ENCODE measurements around the gene CACNA1G.

The CACNA1G gene

DNA sequence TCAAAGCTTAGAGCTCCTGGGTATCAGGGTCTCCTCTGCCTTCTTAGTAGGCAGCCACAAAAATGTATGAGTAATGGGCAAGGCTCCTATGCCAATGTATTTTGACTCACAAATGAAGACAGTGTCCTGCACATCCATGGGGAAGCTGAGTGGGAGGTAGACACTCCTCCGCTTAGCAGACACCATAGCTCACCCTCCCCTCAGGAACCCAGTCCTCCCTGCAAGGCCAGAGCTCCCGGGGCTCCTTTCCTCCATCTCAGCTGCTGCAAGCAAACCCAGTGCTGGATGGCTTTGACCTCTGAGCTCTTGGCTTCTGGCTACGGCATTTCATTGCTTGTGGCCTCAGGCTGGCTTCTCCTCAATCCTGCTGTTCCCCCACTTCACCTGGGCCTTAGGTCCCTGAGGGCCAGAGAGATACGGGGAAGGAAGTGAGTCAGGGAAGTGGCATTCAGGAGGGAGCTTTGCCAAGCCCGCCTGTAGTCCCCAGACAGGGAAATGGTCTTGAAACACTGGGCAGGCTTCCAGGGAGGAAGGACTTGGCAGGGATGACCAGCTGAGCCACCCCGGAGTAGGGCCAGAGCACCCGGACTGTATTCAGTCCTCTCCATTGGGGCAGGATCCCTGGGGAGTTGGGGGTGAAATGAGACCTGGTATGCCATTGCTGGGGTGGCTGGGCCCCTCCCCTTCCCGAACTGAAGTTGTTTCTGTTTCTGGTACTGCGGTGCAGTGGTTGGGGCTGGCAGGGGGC, 78.6 kb downstream of the CACNA1G start:
- DNase-seq (ENCODE audit: extremely low spot score, insufficient read length, low read depth), result no peak

DNA sequence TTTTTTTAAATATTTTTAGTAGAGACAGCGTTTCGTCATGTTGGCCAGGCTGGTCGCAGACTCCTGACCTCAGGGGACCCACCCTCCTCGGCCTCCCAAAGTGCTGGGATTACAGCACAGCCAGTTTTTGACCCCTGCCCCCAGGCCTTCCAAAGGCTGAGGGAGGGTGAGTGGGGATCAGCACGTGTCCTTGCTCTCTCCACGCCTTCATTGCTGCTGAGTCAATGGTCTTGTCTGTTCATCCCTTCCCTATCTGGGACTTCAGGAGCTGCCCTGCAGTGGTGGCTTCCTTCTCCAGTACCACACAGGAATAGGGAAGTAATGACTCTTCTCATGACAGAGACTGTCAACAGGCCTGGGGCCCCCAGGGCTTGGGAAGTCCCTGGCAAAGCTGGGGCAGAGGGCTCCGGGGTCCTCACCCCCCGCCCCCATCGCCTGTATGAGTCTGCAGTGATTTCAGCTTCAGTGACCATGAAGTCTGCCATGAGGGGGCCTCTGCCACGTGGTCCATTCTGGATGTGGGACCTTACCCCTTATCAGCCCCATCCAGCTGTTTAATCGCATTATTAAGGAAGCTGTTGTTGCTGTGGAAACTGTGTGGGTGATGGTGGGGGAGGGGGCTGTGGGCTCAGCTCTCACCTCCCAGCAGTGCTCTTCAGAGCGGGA, 80.3 kb downstream of the CACNA1G start:
- no peak for FAIRE-seq
- DNase-seq (ENCODE audit: extremely low spot score, insufficient read length, low read depth), result no peak

More for the DNA sequence above, 78.6 kb downstream of the CACNA1G start:
- FAIRE-seq, result no peak

DNA sequence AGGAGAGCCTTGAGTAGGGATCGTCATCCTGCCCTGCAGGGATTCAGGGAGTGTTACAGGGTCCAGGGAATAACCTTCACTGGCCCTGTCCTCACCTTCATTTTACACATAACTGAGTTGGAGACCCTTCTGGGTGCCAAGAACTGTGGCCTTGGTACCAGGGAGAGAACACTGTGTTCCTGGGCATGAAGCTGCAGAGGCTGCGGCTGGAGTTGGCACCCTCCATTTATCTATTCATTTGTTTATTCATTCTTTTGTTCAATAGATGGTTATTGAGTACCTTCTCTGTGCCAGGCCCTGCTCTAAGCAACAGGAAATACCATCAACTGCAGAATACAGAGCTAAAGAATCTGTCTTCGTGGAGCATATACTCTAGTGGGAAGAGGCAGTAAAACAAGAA, 80.8 kb downstream of the CACNA1G start:
- no peak for DNase-seq (ENCODE audit: extremely low spot score, insufficient read length, low read depth)
- FAIRE-seq, result no peak

DNA sequence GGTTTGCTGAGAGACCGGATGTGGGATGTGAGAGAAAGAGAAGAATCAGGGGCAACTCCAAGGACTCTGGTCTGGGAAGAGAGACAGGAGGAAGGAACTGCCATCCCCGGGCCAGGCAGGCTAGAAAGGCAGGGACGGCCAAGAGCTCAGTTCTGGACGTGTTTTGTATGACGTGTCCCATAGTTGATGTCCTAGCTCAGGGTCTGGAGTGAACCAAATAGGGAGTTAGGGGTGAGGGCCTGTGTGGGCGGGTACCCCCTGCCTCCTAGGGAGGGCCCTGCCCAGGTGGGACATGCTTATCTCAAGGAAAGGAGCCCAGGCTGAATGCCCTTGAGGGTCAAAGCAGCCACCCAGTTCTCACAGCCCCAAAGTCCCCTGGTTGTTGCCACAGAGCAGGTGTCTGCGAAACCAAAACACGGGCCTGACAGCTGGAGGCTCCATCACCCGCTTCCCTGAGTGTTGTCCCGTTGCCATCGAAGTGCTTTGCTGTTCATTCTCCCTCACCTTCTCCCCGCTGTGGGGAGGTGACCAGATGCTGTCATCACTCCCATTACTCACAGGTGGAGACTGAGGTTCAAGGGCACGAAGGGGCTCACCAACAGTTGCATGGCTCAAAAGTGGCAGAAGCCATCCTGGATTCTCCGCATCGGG, 81.7 kb downstream of the CACNA1G start:
- FAIRE-seq (no peak), DNase-seq (ENCODE audit: extremely low spot score, insufficient read length, low read depth) (no peak)

- no peak for DNase-seq (ENCODE audit: extremely low spot score, insufficient read length, low read depth)
- no peak for FAIRE-seq
Observed at GRCh38 chr17:50642722-50643656, 82.5 kb downstream of the CACNA1G start.

- no peak for DNase-seq (ENCODE audit: extremely low spot score, insufficient read length, low read depth)
- no peak for FAIRE-seq
Observed at GRCh38 chr17:50645748-50646682, 85.5 kb downstream of the CACNA1G start.

DNA sequence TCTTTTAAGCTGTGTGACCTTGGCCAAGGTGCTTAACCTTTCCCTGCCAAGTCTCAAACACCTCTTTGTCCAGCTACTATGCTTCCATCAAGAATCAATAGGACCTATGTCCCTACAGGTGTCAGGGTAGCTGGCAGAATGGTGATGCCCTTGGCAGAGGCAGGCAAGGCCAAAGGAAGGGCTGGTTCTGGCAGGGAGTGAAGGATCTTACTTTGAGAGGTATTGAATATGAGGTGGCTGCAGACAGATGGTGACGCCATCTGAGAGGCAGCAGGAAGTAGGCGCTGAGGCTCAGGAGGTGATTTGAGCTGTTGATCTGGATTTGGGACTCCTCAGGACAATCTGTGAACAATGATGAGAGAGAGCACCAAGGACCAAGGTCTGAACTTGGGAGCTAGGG, 86.7 kb downstream of the CACNA1G start:
- FAIRE-seq (no peak), DNase-seq (ENCODE audit: extremely low spot score, insufficient read length, low read depth) (no peak)

DNA sequence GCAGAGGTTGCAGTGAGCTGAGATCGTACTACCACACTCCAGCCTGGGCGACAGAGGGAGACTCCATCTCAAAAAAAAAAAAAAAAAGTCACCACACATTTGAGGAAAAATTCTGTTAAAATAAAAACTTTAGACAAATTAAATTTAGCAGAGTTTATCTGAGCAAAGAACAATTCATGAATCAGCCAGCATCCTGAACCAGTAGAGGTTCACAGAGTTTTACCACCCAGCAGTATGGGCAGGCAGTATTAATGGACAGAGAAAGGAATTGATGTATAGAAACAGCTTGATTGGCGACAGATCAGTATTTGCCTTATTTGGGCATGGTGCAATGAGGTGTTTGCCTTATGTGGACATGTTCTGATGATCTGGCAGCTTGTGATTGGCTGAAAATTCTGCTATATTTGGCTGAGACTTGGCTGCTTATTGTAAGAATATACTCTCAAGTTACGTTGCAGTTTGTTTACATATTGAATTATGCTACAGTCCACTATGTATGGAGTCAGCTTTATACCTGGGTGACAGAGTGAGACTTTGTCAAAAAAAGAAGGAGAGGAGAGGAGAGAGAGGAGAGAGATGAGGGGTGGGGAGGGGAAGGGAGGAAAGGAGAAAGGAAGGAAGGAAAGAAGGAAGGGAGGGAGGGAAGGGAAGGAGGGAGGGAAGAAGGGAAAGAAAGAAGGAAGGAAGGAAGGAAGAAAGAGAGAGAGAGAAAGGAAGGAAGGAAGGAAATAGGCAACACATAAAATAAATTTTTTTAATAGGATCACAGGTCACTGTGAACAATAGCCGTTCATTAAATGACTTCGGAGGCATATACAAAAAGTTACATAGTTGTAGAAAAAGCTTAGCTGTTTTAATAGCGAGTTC, 88.8 kb downstream of the CACNA1G start:
- DNase-seq (ENCODE audit: extremely low spot score, insufficient read length, low read depth) (no peak), FAIRE-seq (no peak)

- DNase-seq (ENCODE audit: extremely low spot score, insufficient read length, low read depth) (no peak), FAIRE-seq (no peak)
Observed at GRCh38 chr17:50651661-50652060, 91.1 kb downstream of the CACNA1G start.

- DNase-seq (ENCODE audit: extremely low spot score, insufficient read length, low read depth) (no peak), FAIRE-seq (no peak)
Observed at GRCh38 chr17:50653738-50654137, 93.2 kb downstream of the CACNA1G start.

DNA sequence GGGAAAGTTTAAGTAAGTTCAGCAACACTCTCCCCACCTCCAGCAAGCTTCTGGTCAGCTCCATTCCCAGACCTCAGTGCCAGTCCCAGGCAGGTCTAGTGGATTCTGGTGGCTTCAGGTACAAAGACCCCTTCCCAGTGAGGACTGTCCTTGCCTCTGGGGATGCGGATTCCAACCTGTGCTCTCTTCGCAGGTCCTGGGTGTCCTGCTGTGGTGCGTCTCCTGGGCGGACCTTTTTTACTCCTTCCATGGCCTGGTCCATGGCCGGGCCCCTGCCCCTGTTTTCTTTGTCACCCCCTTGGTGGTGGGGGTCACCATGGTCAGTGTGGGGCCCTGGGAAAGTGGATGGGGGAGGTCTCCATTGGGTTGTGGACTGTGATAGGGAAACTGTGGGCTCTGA, 96.0 kb downstream of the CACNA1G start:
- no peak for FAIRE-seq
- no peak for DNase-seq (ENCODE audit: extremely low spot score, insufficient read length, low read depth)

GRCh38 chr17:50657054-50657453, 96.5 kb downstream of the CACNA1G start:
- no peak for FAIRE-seq
- no peak for DNase-seq (ENCODE audit: extremely low spot score, insufficient read length, low read depth)

GRCh38 chr17:50657627-50658026, 97.1 kb downstream of the CACNA1G start:
- DNase-seq (ENCODE audit: extremely low spot score, insufficient read length, low read depth) (no peak), FAIRE-seq (no peak)

GRCh38 chr17:50658616-50659015, 98.1 kb downstream of the CACNA1G start:
- DNase-seq (ENCODE audit: extremely low spot score, insufficient read length, low read depth), result no peak
- FAIRE-seq, result no peak

DNA sequence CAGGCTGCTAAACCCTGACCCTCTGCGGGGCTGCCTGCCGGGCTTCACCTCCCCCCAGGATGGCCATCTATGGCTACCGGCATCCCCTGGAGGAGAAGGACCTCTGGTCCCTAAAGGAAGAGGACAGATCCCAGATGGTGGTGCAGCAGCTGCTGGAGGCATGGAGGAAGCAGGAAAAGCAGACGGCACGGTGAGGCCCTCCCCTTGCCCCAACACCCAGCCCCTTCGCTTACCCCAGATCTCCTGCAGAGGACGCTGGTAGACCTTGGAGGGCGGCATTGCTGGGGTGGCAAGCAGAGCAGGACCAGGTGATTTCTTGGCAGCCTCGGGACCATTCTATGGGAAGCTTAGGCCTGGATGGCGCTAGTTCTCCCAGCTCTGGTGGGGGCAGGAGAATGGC, 98.7 kb downstream of the CACNA1G start:
- no peak for DNase-seq (ENCODE audit: extremely low spot score, insufficient read length, low read depth)
- no peak for FAIRE-seq

GRCh38 chr17:50660042-50660886, 99.7 kb downstream of the CACNA1G start:
- no peak for DNase-seq (ENCODE audit: extremely low spot score, insufficient read length, low read depth)
- no peak for FAIRE-seq

GRCh38 chr17:50660887-50661345, 100.4 kb downstream of the CACNA1G start:
- DNase-seq (ENCODE audit: extremely low spot score, insufficient read length, low read depth), result no peak
- no peak for FAIRE-seq

Data from GM18507 (cell line).